ENCODE data around the gene SHLD1. TPM values are rescaled to one million over a fixed set of nuclear protein-coding genes. Genes with fewer than 3 reads are reported as not detected.

The SHLD1 gene
- total and polyA plus RNA-seq, 7 donors = 3.7 to 16.8 (median 8.6) TPM

DNA sequence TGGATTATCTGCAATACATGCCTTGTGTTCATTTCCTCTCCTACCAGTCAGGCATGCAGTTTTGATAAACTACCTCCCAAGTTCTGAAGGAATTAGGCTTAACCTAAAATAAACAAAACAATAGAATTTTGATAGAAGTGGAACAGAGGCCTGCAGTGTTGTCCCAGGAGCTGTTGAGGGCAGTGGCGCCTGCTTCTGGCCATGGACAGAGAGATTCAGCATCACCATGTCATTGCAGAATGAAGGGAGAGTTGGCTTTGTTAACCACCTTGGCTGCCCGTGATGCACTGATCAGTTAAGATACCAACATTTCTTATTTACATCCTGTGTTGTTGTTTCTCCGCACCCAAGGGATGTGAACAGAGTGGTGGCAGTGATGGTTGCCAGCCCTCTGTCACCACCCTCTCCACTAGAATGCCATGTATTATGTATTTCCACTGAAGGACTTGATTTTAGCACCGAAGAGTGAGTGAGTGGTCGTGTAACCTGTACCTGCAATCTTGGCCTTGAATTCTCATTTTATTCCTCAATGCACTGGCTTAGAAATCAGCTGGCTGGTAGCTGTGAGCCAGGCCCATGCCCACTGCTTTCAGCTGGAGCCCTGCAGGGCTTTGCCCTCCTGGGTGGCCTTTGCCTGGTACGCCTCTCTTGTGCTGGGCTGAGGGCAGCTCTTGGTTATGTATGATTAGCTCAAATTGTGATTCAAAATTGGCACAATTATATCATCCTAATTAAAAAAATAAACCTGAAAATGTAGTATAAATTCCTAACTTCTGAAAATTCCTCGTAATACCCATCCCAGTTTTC is 56.5 kb downstream of the SHLD1 start:
- no peak for DNase-seq
- no peaks in the 10 kb centered on the region for H3K27me3 ChIP-seq (ENCODE audit: insufficient read depth in 3 of 3, low read length in 2 of 3)
- TF ChIP-seq, protein P1, sequence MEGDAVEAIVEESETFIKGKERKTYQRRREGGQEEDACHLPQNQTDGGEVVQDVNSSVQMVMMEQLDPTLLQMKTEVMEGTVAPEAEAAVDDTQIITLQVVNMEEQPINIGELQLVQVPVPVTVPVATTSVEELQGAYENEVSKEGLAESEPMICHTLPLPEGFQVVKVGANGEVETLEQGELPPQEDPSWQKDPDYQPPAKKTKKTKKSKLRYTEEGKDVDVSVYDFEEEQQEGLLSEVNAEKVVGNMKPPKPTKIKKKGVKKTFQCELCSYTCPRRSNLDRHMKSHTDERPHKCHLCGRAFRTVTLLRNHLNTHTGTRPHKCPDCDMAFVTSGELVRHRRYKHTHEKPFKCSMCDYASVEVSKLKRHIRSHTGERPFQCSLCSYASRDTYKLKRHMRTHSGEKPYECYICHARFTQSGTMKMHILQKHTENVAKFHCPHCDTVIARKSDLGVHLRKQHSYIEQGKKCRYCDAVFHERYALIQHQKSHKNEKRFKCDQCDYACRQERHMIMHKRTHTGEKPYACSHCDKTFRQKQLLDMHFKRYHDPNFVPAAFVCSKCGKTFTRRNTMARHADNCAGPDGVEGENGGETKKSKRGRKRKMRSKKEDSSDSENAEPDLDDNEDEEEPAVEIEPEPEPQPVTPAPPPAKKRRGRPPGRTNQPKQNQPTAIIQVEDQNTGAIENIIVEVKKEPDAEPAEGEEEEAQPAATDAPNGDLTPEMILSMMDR (IDR thresholded peaks at IDR 0.05) = no peak
- H3K4me3 ChIP-seq = no peak overlapping the region
- H3K4me1 ChIP-seq = peaks cover 11% of the 10 kb centered on the region
- intact Hi-C loops (cut with DNase I) = loop anchor here in 1 of 2 donors (10.0 kb wide), 1 partner anchor 268 kb away; no protein-coding TSS in a partner anchor
- WGBS, 3 donors = 94 to 96% (median 95%) methylated on average over 7 of the region's 7 CpGs
- no peaks in the 10 kb centered on the region for H3K36me3 ChIP-seq (ENCODE audit: insufficient read depth in 1 of 2, low read depth in 1 of 2)
- no peaks in the 10 kb centered on the region for H3K9me3 ChIP-seq
- no peak for ATAC-seq
- no peak overlapping the region for H3K27ac ChIP-seq

- DNase-seq (no peak), ATAC-seq (no peak)
- TF ChIP-seq, protein P1 (IDR thresholded peaks at IDR 0.05) = no peak
- no peak overlapping the region for H3K4me3 ChIP-seq
- intact Hi-C loops (cut with DNase I) = loop anchor here in 1 of 2 donors (10.0 kb wide), 1 partner anchor 267 kb away; no protein-coding TSS in a partner anchor
- peaks cover 11% of the 10 kb centered on the region for H3K4me1 ChIP-seq
- no peak overlapping the region for H3K27ac ChIP-seq
- WGBS, 3 donors = 73 to 96% (median 94%) methylated on average over 3 of the region's 3 CpGs
- H3K9me3 ChIP-seq = no peaks in the 10 kb centered on the region
- no peaks in the 10 kb centered on the region for H3K36me3 ChIP-seq (ENCODE audit: insufficient read depth in 1 of 2, low read depth in 1 of 2)
- H3K27me3 ChIP-seq (ENCODE audit: insufficient read depth in 3 of 3, low read length in 2 of 3) = no peaks in the 10 kb centered on the region
Measured at GRCh38 chr20:5807431-5807830, 57.2 kb downstream of the SHLD1 start.

GRCh38 chr20:5808901-5809300 is 58.7 kb downstream of the SHLD1 start:
- TF ChIP-seq, protein P1 (IDR thresholded peaks at IDR 0.05) = no peak
- H3K27me3 ChIP-seq (ENCODE audit: insufficient read depth in 3 of 3, low read length in 2 of 3) = no peaks in the 10 kb centered on the region
- DNase-seq (no peak), ATAC-seq (no peak)
- WGBS, 3 donors = 50 to 65% (median 60%) methylated on average over 2 of the region's 2 CpGs
- no peaks in the 10 kb centered on the region for H3K9me3 ChIP-seq
- intact Hi-C loops (cut with DNase I) = loop anchor here in 1 of 2 donors (10.0 kb wide), 1 partner anchor 266 kb away; no protein-coding TSS in a partner anchor
- H3K4me3 ChIP-seq = no peak overlapping the region
- no peak overlapping the region for H3K27ac ChIP-seq
- no peaks in the 10 kb centered on the region for H3K36me3 ChIP-seq (ENCODE audit: insufficient read depth in 1 of 2, low read depth in 1 of 2)
- H3K4me1 ChIP-seq = peaks cover 11% of the 10 kb centered on the region

GRCh38 chr20:5809495-5809894 is 59.3 kb downstream of the SHLD1 start:
- no peak overlapping the region for H3K27ac ChIP-seq
- 80 to 87% (median 87%) methylated on average over 5 of the region's 5 CpGs for WGBS, 3 donors
- intact Hi-C loops (cut with DNase I) = loop anchor here in 1 of 2 donors (10.0 kb wide), 1 partner anchor 265 kb away; no protein-coding TSS in a partner anchor

More at GRCh38 chr20:5809495-5809894, 59.3 kb downstream of the SHLD1 start:
- TF ChIP-seq, protein P1 (IDR thresholded peaks at IDR 0.05) = no peak
- DNase-seq (no peak), ATAC-seq (no peak)
- no peaks in the 10 kb centered on the region for H3K9me3 ChIP-seq
- no peak overlapping the region for H3K4me3 ChIP-seq
- H3K36me3 ChIP-seq (ENCODE audit: insufficient read depth in 1 of 2, low read depth in 1 of 2) = no peaks in the 10 kb centered on the region
- peaks cover 7% of the 10 kb centered on the region for H3K4me1 ChIP-seq
- H3K27me3 ChIP-seq (ENCODE audit: insufficient read depth in 3 of 3, low read length in 2 of 3) = no peaks in the 10 kb centered on the region
